ENCODE data around the gene MAGI3.

MAGI3 gene

GRCh38 chr1:113657556-113658063 lies 267.3 kb downstream of the MAGI3 start:
- DNase-seq (ENCODE audit: low read depth) = no peak

GRCh38 chr1:113659035-113659434 lies 268.7 kb downstream of the MAGI3 start:
- no peak for DNase-seq (ENCODE audit: low read depth)

- no peak for DNase-seq (ENCODE audit: low read depth)
Observed at GRCh38 chr1:113659556-113659955, 269.2 kb downstream of the MAGI3 start.

GRCh38 chr1:113660088-113660487 lies 269.8 kb downstream of the MAGI3 start:
- peak; percentile 23 for DNase-seq (ENCODE audit: low read depth)

- no peak for DNase-seq (ENCODE audit: low read depth)
Observed at GRCh38 chr1:113662101-113662500, 271.8 kb downstream of the MAGI3 start.

- no peak for DNase-seq (ENCODE audit: low read depth)
Observed at GRCh38 chr1:113663165-113663951, 273.0 kb downstream of the MAGI3 start.

GRCh38 chr1:113665071-113665470 lies 274.8 kb downstream of the MAGI3 start:
- DNase-seq (ENCODE audit: low read depth) = no peak

- DNase-seq (ENCODE audit: low read depth) = no peak
Observed at GRCh38 chr1:113666126-113666525, 275.8 kb downstream of the MAGI3 start.

GRCh38 chr1:113669988-113670387 lies 279.7 kb downstream of the MAGI3 start:
- no peak for DNase-seq (ENCODE audit: low read depth)

GRCh38 chr1:113670650-113671049 lies 280.3 kb downstream of the MAGI3 start:
- DNase-seq (ENCODE audit: low read depth) = no peak

- no peak for DNase-seq (ENCODE audit: low read depth)
Observed at GRCh38 chr1:113672491-113672890, 282.2 kb downstream of the MAGI3 start.

- no peak for DNase-seq (ENCODE audit: low read depth)
Observed at GRCh38 chr1:113674591-113674990, 284.3 kb downstream of the MAGI3 start.

- peak; percentile 9 for DNase-seq (ENCODE audit: low read depth)
Observed at GRCh38 chr1:113675302-113675701, 285.0 kb downstream of the MAGI3 start.

GRCh38 chr1:113676524-113676923 lies 286.2 kb downstream of the MAGI3 start:
- no peak for DNase-seq (ENCODE audit: low read depth)

- peak; percentile 57 for DNase-seq (ENCODE audit: low read depth)
Observed at GRCh38 chr1:113677250-113678158, 287.2 kb downstream of the MAGI3 start.

- DNase-seq (ENCODE audit: low read depth) = no peak
Observed at GRCh38 chr1:113678159-113678469, 287.8 kb downstream of the MAGI3 start.

GRCh38 chr1:113681596-113682337 lies 291.5 kb downstream of the MAGI3 start:
- no peak for DNase-seq (ENCODE audit: low read depth)

GRCh38 chr1:113683384-113684152 lies 293.3 kb downstream of the MAGI3 start:
- no peak for DNase-seq (ENCODE audit: low read depth)

- peak; percentile 42 for DNase-seq (ENCODE audit: low read depth)
Observed at GRCh38 chr1:113684153-113684541, 293.8 kb downstream of the MAGI3 start.

GRCh38 chr1:113686891-113687618 lies 296.7 kb downstream of the MAGI3 start:
- peak; percentile 60 for DNase-seq (ENCODE audit: low read depth)

GRCh38 chr1:113691184-113691583 lies 300.9 kb downstream of the MAGI3 start:
- no peak for DNase-seq (ENCODE audit: low read depth)
